Measurements from ENCODE around the gene TMEM229A. TPM values are rescaled to one million over a fixed set of nuclear protein-coding genes. Genes with fewer than 3 reads are reported as not detected.
"Not testable (repeated sequence)": the region's sequence is repeated elsewhere in the genome, so short reads cannot be mapped to it uniquely, and the experiment has no call there.

Gene TMEM229A
- total RNA-seq, 1 experiment from 2014 or later, result not detected

DNA sequence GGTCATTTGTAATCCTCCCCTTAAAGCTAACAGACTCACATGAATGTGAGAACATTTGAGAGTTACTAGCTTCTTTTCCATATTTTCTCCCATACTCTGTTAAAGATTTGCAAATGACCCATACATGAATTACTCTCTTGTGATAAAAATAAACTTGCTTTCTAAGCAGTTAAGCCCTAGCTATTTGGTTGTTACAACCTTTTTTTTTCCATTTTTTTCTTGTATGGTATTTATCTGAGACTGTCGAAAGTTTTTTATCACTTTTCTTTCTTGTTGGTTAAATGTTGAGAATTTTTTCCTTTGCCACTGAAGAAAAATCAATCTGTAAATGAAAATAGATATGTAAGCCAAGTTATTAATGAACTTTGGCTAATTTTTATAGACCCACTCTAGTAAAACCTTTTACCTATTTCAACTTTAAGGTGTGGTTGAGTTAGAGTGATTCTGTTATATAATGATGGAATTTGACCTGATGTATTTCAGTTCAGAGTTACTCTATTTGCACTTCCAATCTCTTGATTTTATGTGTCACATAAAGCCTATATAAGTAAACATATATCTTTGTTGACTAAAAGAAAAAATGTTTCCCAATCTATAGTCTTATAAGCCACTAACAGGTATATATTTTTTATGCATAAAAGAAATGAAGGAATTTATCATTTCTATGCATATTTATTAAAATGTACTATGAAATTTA lies 19.0 kb upstream of the TMEM229A start:
- Histone ChIP-seq H3K4me3 (no peak overlapping the region), H3K9me2 (ENCODE audit: insufficient read depth) (no peaks in the 10 kb centered on the region), H3K36me3 (ENCODE audit: low read depth) (no peaks in the 10 kb centered on the region), H4K20me1 (ENCODE audit: insufficient read depth) (no peaks in the 10 kb centered on the region), H3K79me2 (ENCODE audit: low read depth) (no peaks in the 10 kb centered on the region), H3F3A (ENCODE audit: insufficient read depth, low read depth) (no peaks in the 10 kb centered on the region), H2AFZ (no peak overlapping the region), H3K9me3 (ENCODE audit: insufficient read depth, low read depth) (no peaks in the 10 kb centered on the region), H3K4me1 (replicated peaks; ENCODE audit: insufficient read depth) (no peaks in the 10 kb centered on the region), H3K27ac (no peak overlapping the region), H3K27me3 (ENCODE audit: insufficient read depth, low read depth) (no peaks in the 10 kb centered on the region), H3K4me2 (no peak overlapping the region)
- no peak for TF ChIP-seq EZH2 (IDR thresholded peaks at IDR 0.05; ENCODE audit: low read depth)
- TF ChIP-seq CTCF (conservative IDR thresholded peaks at IDR 0.05), result no peak
- DNase-seq, result no peak
- ChIA-PET POLR2A (ENCODE audit: unreplicated experiment) (no interaction called here), CTCF (interaction anchor here (0.5 to 0.6 kb wide), 2 partner anchors 42 to 216 kb away, joined by 5 to 7 read pairs; no protein-coding TSS in a partner anchor)
- BruUV-seq (replicated peaks), result no TSS peak
- intact Hi-C loops (cut with micrococcal nuclease; ENCODE audit: unreplicated experiment), result no loop called here

DNA sequence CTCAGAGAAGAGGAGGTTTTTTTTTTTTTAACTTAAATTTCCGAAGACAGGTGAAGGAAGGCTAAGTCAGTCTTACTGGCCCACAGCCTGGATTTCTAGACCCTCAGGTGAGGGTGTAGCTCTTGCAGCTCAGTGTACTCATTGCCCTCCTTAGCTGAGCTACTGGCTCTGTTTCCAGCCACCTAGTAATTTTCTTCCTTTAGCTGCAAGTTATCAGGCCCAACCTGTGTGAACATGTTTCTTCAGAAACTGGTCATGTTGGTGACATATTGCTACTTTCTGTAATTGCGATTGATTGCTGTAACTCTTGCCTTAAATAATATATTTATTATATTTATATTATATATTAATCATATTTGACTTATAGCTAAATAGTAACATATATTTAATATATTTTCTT lies 10.0 kb upstream of the TMEM229A start:
- no peaks in the 10 kb centered on the region for H3K9me2 ChIP-seq (ENCODE audit: insufficient read depth)
- H3K79me2 ChIP-seq (ENCODE audit: low read depth), result no peaks in the 10 kb centered on the region
- no TSS peak for BruUV-seq (replicated peaks)
- H3K4me2 ChIP-seq, result no peak overlapping the region
- no peak overlapping the region for H3K4me3 ChIP-seq
- ChIA-PET POLR2A (ENCODE audit: unreplicated experiment) (no interaction called here), CTCF (no interaction called here)
- no peaks in the 10 kb centered on the region for H4K20me1 ChIP-seq (ENCODE audit: insufficient read depth)
- intact Hi-C loops (cut with micrococcal nuclease; ENCODE audit: unreplicated experiment), result no loop called here
- H3K4me1 ChIP-seq (replicated peaks; ENCODE audit: insufficient read depth), result no peaks in the 10 kb centered on the region
- H3K27ac ChIP-seq, result no peak overlapping the region
- no peaks in the 10 kb centered on the region for H3F3A ChIP-seq (ENCODE audit: insufficient read depth, low read depth)
- H3K27me3 ChIP-seq (ENCODE audit: insufficient read depth, low read depth), result no peaks in the 10 kb centered on the region
- TF ChIP-seq CTCF (conservative IDR thresholded peaks at IDR 0.05) (no peak), EZH2 (IDR thresholded peaks at IDR 0.05; ENCODE audit: low read depth) (no peak)
- DNase-seq, result no peak
- H3K9me3 ChIP-seq (ENCODE audit: insufficient read depth, low read depth), result no peaks in the 10 kb centered on the region
- H2AFZ ChIP-seq, result no peak overlapping the region
- no peaks in the 10 kb centered on the region for H3K36me3 ChIP-seq (ENCODE audit: low read depth)

DNA sequence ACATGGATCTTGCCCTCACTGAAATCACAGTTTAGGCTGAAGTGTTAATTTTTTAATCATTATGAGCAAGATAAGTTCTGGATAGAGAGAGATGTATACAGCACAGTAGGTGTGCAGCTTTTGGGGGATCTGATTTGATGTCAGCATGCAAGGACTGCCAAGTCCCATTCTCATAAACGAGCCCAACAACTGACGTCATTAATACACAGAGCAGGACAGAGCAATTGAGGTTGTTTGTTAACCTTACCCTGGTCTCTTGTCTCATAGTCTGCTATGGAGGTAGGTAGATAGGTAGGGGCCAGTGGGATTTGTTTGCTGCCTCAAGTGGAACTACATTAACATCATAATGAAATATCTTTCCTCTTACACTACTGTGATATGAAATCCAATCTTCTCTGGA lies 8.6 kb upstream of the TMEM229A start:
- Histone ChIP-seq H2AFZ (no peak overlapping the region), H4K20me1 (ENCODE audit: insufficient read depth) (no peaks in the 10 kb centered on the region), H3F3A (ENCODE audit: insufficient read depth, low read depth) (no peaks in the 10 kb centered on the region), H3K27me3 (ENCODE audit: insufficient read depth, low read depth) (no peaks in the 10 kb centered on the region), H3K27ac (no peak overlapping the region), H3K9me2 (ENCODE audit: insufficient read depth) (no peaks in the 10 kb centered on the region), H3K4me3 (no peak overlapping the region), H3K9me3 (ENCODE audit: insufficient read depth, low read depth) (no peaks in the 10 kb centered on the region), H3K36me3 (ENCODE audit: low read depth) (no peaks in the 10 kb centered on the region), H3K4me2 (no peak overlapping the region), H3K4me1 (replicated peaks; ENCODE audit: insufficient read depth) (no peaks in the 10 kb centered on the region), H3K79me2 (ENCODE audit: low read depth) (no peaks in the 10 kb centered on the region)
- DNase-seq, result no peak
- BruUV-seq (replicated peaks), result no TSS peak
- TF ChIP-seq CTCF (conservative IDR thresholded peaks at IDR 0.05), result no peak
- ChIA-PET POLR2A (ENCODE audit: unreplicated experiment) (no interaction called here), CTCF (no interaction called here)
- intact Hi-C loops (cut with micrococcal nuclease; ENCODE audit: unreplicated experiment), result no loop called here

- H3K4me1 ChIP-seq (replicated peaks; ENCODE audit: insufficient read depth); H3K9me3 ChIP-seq (ENCODE audit: insufficient read depth, low read depth); H3K36me3 ChIP-seq (ENCODE audit: low read depth); H3K9me2 ChIP-seq (ENCODE audit: insufficient read depth); H3F3A ChIP-seq (ENCODE audit: insufficient read depth, low read depth); H3K4me3 ChIP-seq; CTCF ChIA-PET; H4K20me1 ChIP-seq (ENCODE audit: insufficient read depth); H3K27ac ChIP-seq; intact Hi-C loops (cut with micrococcal nuclease; ENCODE audit: unreplicated experiment); POLR2A ChIA-PET (ENCODE audit: unreplicated experiment); BruUV-seq (replicated peaks); H3K79me2 ChIP-seq (ENCODE audit: low read depth); H2AFZ ChIP-seq; H3K4me2 ChIP-seq; DNase-seq; H3K27me3 ChIP-seq (ENCODE audit: insufficient read depth, low read depth): not testable (repeated sequence)
Measured at GRCh38 chr7:124037902-124038301, 5.0 kb upstream of the TMEM229A start.
